ENCODE measurements around the gene TRIM8. TPM values are rescaled to one million over a fixed set of nuclear protein-coding genes. Genes with fewer than 3 reads are reported as not detected.

The TRIM8 gene
- polyA plus RNA-seq = 25.4 and 27.6 TPM in 2 replicates

GRCh38 chr10:102644066-102644645 is at the start of gene TRIM8:
Gene TRIM8 (plus strand): TSS chr10:102644479. CDS start chr10:102644618, 139 bp downstream.

Other genes with a start within 250 kb of the TRIM8 start
- not detected in 2 replicates for gene NFKB2, start 248.8 kb upstream of the TRIM8 start, polyA plus RNA-seq
- 1.1 and 1.7 TPM in 2 replicates for gene PSD, start 225.7 kb upstream of the TRIM8 start, polyA plus RNA-seq
- gene FBXL15, start 223.6 kb upstream of the TRIM8 start, polyA plus RNA-seq = 9.2 and 23.8 TPM in 2 replicates
- 42.7 and 48.3 TPM in 2 replicates for gene CUEDC2, start 211.9 kb upstream of the TRIM8 start, polyA plus RNA-seq
- gene C10orf95, start 192.9 kb upstream of the TRIM8 start, polyA plus RNA-seq = not detected in 2 replicates
- 94.0 and 138 TPM in 2 replicates for gene ACTR1A, start 141.8 kb upstream of the TRIM8 start, polyA plus RNA-seq
- gene SUFU, start 140.5 kb upstream of the TRIM8 start, polyA plus RNA-seq = 0.47 and 0.94 TPM in 2 replicates
- gene ARL3, start 69.9 kb downstream of the TRIM8 start, polyA plus RNA-seq = 49.8 and 50.7 TPM in 2 replicates
- 0.15 and 0.20 TPM in 2 replicates for gene SFXN2, start 70.2 kb downstream of the TRIM8 start, polyA plus RNA-seq
- gene WBP1L, start 99.5 kb downstream of the TRIM8 start, polyA plus RNA-seq = 6.7 and 7.3 TPM in 2 replicates
- gene CYP17A1, start 192.9 kb downstream of the TRIM8 start, polyA plus RNA-seq = not detected in 2 replicates
- 91.2 and 93.4 TPM in 2 replicates for gene BORCS7, start 209.8 kb downstream of the TRIM8 start, polyA plus RNA-seq
- gene AS3MT, start 225.0 kb downstream of the TRIM8 start, polyA plus RNA-seq = 0.59 and 7.1 TPM in 2 replicates

Measured in Purkinje cell (primary cell).